ENCODE results near the gene MFSD6L. TPM values are rescaled to one million over a fixed set of nuclear protein-coding genes. Genes with fewer than 3 reads are reported as not detected.

The MFSD6L gene
- total RNA-seq, 1 experiment from 2014 or later = 2.1 TPM

- peaks cover 3 to 10% of the 10 kb centered on the region in 2 experiments; a peak in 3 of 5 replicates for H3K9me3 Mint-ChIP-seq
- no peak for DNase-seq
- Histone ChIP-seq H3K9ac (ENCODE audit: extremely low read depth, insufficient read length, low read length) (no peak overlapping the region), H3K4me1 (ENCODE audit: insufficient read depth, low read length) (no peaks in the 10 kb centered on the region), H3K9me3 (ENCODE audit: control insufficient read depth, low read depth, low read length) (no peaks in the 10 kb centered on the region), H2AFZ (ENCODE audit: low read length) (no peak overlapping the region), H2BK12ac (ENCODE audit: insufficient read length, low read depth, low read length) (no peak overlapping the region), H3K27ac (ENCODE audit: insufficient read length, low read depth, low read length) (no peak overlapping the region), H4K8ac (replicated peaks; ENCODE audit: insufficient read length, low read depth, low read length) (no peak overlapping the region), H3T11ph (ENCODE audit: low read length) (no peak overlapping the region), H3K56ac (ENCODE audit: insufficient read length, low read depth, low read length) (no peak overlapping the region), H2BK20ac (ENCODE audit: low read depth, low read length, poor library complexity, severe bottlenecking) (no peak overlapping the region), H4K20me1 (ENCODE audit: control insufficient read depth, insufficient read depth, insufficient read length) (no peaks in the 10 kb centered on the region), H3K18ac (ENCODE audit: insufficient read length, low read depth, low read length) (no peak overlapping the region), H2BK15ac (ENCODE audit: low read depth, low read length) (no peak overlapping the region), H4K5ac (ENCODE audit: insufficient read length, low read depth, low read length) (no peak overlapping the region), H3K79me1 (ENCODE audit: insufficient read depth, low read depth, low read length, poor library complexity, severe bottlenecking) (no peaks in the 10 kb centered on the region), H3K23me2 (ENCODE audit: insufficient read length, low read depth, low read length, poor library complexity, severe bottlenecking) (no peaks in the 10 kb centered on the region), H3K4ac (ENCODE audit: low read depth, low read length) (no peak overlapping the region), H2AK5ac (ENCODE audit: insufficient read length, low read length) (no peak overlapping the region), H3K27me3 (ENCODE audit: insufficient read depth, low read length) (no peaks in the 10 kb centered on the region), H3K14ac (ENCODE audit: insufficient read depth, low read length) (no peak overlapping the region; the same call in 1 of the 2 replicates), H2BK5ac (ENCODE audit: insufficient read length, low read length) (no peak overlapping the region), H3K79me2 (ENCODE audit: insufficient read depth, low read length) (no peaks in the 10 kb centered on the region), H3K23ac (ENCODE audit: insufficient read length, low read depth, low read length) (no peak overlapping the region), H2BK120ac (ENCODE audit: low read depth, low read length, poor library complexity, severe bottlenecking) (no peak overlapping the region), H4K91ac (ENCODE audit: insufficient read length, low read depth, low read length) (no peak overlapping the region), H3K4me2 (ENCODE audit: insufficient read depth, insufficient read length, low read length) (no peak overlapping the region)
- no peaks in the 10 kb centered on the region; a peak in 1 of 7 replicates for H3K36me3 Mint-ChIP-seq (ENCODE audit: insufficient read depth in 1 of 3, low read depth in 3 of 3)
- H3K27ac Mint-ChIP-seq = no peak overlapping the region
- no CpG with 5 or more reads among the region's 10 CpGs for WGBS (ENCODE audit: extremely low coverage, insufficient read length, low lambda C conversion rate)
- TF ChIP-seq CTCF (conservative IDR thresholded peaks at IDR 0.05) = no peak
- peaks cover 14% of the 10 kb centered on the region for H3K27me3 Mint-ChIP-seq (ENCODE audit: low read depth)
- H3K4me3 Mint-ChIP-seq = peak overlapping the region in 1 of 2 experiments; percentile 43; a peak in 1 of 5 replicates
- peaks cover 3 to 11% of the 10 kb centered on the region in 2 experiments; a peak in 2 of 4 replicates for H3K4me1 Mint-ChIP-seq
Observed at GRCh38 chr17:8821446-8822105, 22.4 kb upstream of the MFSD6L start.
